Sigmoid colon (tissue), 7 donors: ENCODE results near the gene C2CD4C. TPM values are rescaled to one million over a fixed set of nuclear protein-coding genes. Genes with fewer than 3 reads are reported as not detected.

Source experiments
- DNase-seq: peaks from one replicate; pipeline ENCODE4 v3.0.0-alpha.2; 2019
- H3K27ac ChIP-seq, 4 donors: fragments of 200-600 bp; sonication (generic); one replicate each; pipeline ENCODE4 v1.5.1; 2016 to 2019; ENCODE audit warnings: mild to moderate bottlenecking in 1 of 4
- H3K27me3 ChIP-seq, 3 donors: fragments of 200-600 bp; sonication (generic); one replicate each; pipeline ENCODE4 v1.5.1; 2019; ENCODE audit warnings: mild to moderate bottlenecking in 1 of 3
- H3K36me3 ChIP-seq, 4 donors: fragments of 200-600 bp; sonication (generic); one replicate each; pipeline ENCODE4 v1.5.1; 2016 to 2019
- H3K4me1 ChIP-seq, 4 donors: fragments of 200-600 bp; sonication (generic); one replicate each; pipeline ENCODE4 v1.5.1; 2017 to 2019
- H3K4me3 ChIP-seq, 4 donors: fragments of 200-600 bp; sonication (generic); one replicate each; pipeline ENCODE4 v1.5.1; 2017 to 2019; ENCODE audit warnings: mild to moderate bottlenecking in 2 of 4, moderate library complexity in 1 of 4
- H3K9me3 ChIP-seq, 4 donors: fragments of 200-600 bp in 3 of 4; sonication (generic) in 3 of 4; one replicate each; pipeline versions ENCODE4 v1.5.1 to v1.6.1; 2013 to 2019
- CTCF ChIP-seq, 4 experiments: fragments of 450-650 bp in 3 of 4; fragments of 200-600 bp in 1 of 4; IDR thresholded peaks; one replicate each; pipeline ENCODE4 v1.5.1; 2016 to 2019; ENCODE audit warnings: antibody characterized with exemption in 4 of 4, mild to moderate bottlenecking in 3 of 4, moderate library complexity in 2 of 4
- EP300 ChIP-seq, 4 donors: sonication (generic); formaldehyde crosslinking; IDR thresholded peaks; one replicate each; pipeline ENCODE4 v1.6.1; 2017; ENCODE audit warnings: antibody characterized with exemption in 4 of 4
- POLR2A ChIP-seq, 2 donors: fragments of 450-650 bp; IDR thresholded peaks; one replicate each; pipeline ENCODE4 v1.6.1; 2016; ENCODE audit warnings: antibody characterized with exemption in 2 of 2, mild to moderate bottlenecking in 2 of 2, moderate library complexity in 2 of 2
- POLR2AphosphoS5 ChIP-seq, 4 donors: sonication (generic); formaldehyde crosslinking; IDR thresholded peaks; one replicate each; pipeline ENCODE4 v1.6.1; 2017; ENCODE audit warnings: antibody characterized with exemption in 4 of 4
- WGBS, 2 donors: extraction: QIAGEN DNeasy Blood & Tissue Kit; methylation state at CpG; one replicate each; pipeline ENCODE4 v1.1.7; 2013; 5-methylcytosine and 5-hydroxymethylcytosine counted together
- intact Hi-C: fragments of 100-400 bp; cut with DNase I; formaldehyde crosslinking; loops from one replicate; pipeline ENCODE4 v1.15.1; 2023
- polyA plus RNA-seq, 3 donors: library from polyadenylated mRNA; stranded (reverse); fragments of 200-250 nt; gene quantifications; one replicate each; pipeline ENCODE4 v1.2.3, GENCODE V29; 2013
- total RNA-seq, 4 donors: library from RNA; depleted of rRNA; stranded (reverse); fragments of >200 nt; gene quantifications; one replicate each; pipeline ENCODE4 v1.1.0, GENCODE V29; 2016
- donor health status: healthy with polysubstance abuse.
- donor health status: Bipolar disorder and iron deficiency.
- donor health status: healthy.

Gene C2CD4C
- total and polyA plus RNA-seq, 7 donors, result under 0.01 to 1.2 (median 0.76) TPM; not detected in 1

DNA sequence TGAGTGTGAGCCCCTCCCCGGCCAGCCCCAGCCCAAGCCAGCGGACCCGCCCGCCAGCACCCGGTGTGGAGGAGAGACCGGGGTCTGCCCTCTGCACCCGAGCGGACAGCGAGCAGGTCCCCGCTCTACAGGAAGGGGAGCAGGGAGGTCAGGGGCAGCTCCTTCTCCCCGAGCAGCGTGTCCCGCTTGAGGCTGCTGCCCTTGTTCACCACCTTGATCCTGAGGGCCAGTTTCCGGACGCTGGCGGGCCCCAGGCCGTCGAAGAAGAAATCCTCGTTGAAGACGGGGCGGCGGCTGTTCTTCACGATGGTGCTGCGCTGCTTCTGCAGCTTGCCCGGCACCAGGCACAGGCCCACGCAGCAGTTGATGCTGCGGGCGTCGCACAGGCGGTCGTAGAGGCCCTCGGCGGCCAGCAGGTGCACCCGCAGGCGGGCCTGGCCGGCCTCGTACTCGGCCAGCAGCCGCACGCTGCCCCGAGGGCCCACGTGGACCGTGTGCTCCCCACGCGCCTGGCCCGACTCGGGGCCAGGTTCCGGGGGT is 1.9 kb downstream of the C2CD4C start:
- Histone ChIP-seq H3K36me3 (no peaks in the 10 kb centered on the region), H3K4me3 (no peak overlapping the region), H3K27me3 (peaks cover 24 to 84% (median 76%) of the 10 kb centered on the region in 3 donors), H3K27ac (no peak overlapping the region), H3K9me3 (no peaks in the 10 kb centered on the region), H3K4me1 (peaks cover 0 to 26% (median 21%) of the 10 kb centered on the region in 4 donors)
- TF ChIP-seq POLR2AphosphoS5 (IDR thresholded peaks at IDR 0.05) (no peak), POLR2A (IDR thresholded peaks at IDR 0.05) (no peak), EP300 (IDR thresholded peaks at IDR 0.05) (no peak)
- intact Hi-C loops, result no loop called here
- 56 to 83% methylated on average over 48 of the region's 48 CpGs for WGBS, 2 donors
- no peak for DNase-seq

GRCh38 chr19:406135-406781 is 2.7 kb downstream of the C2CD4C start:
- Histone ChIP-seq H3K4me1 (peaks cover 0 to 31% (median 21%) of the 10 kb centered on the region in 4 donors), H3K27me3 (peaks cover 26 to 84% (median 77%) of the 10 kb centered on the region in 3 donors), H3K4me3 (no peak overlapping the region), H3K36me3 (no peaks in the 10 kb centered on the region), H3K9me3 (no peaks in the 10 kb centered on the region), H3K27ac (no peak overlapping the region)
- no peak for TF ChIP-seq POLR2A (IDR thresholded peaks at IDR 0.05)
- no peak for TF ChIP-seq POLR2AphosphoS5 (IDR thresholded peaks at IDR 0.05)
- TF ChIP-seq CTCF (IDR thresholded peaks at IDR 0.05), result no peak
- WGBS, 2 donors, result 44 to 60% methylated on average over 41 of the region's 41 CpGs
- intact Hi-C loops, result no loop called here
- no peak for DNase-seq

GRCh38 chr19:405121-405965 is 3.6 kb downstream of the C2CD4C start:
- no peak for TF ChIP-seq POLR2A (IDR thresholded peaks at IDR 0.05)
- TF ChIP-seq EP300 (IDR thresholded peaks at IDR 0.05), result no peak
- TF ChIP-seq POLR2AphosphoS5 (IDR thresholded peaks at IDR 0.05), result no peak
- TF ChIP-seq CTCF (IDR thresholded peaks at IDR 0.05), result no peak
- WGBS, 2 donors, result 9 to 31% methylated on average over 29 of the region's 29 CpGs
- peaks cover 26 to 85% (median 77%) of the 10 kb centered on the region in 3 donors for H3K27me3 ChIP-seq
- peaks cover 0 to 31% (median 21%) of the 10 kb centered on the region in 4 donors for H3K4me1 ChIP-seq
- DNase-seq, result no peak
- H3K36me3 ChIP-seq, result no peaks in the 10 kb centered on the region
- H3K4me3 ChIP-seq, result no peak overlapping the region
- no peaks in the 10 kb centered on the region for H3K9me3 ChIP-seq
- no peak overlapping the region for H3K27ac ChIP-seq
- intact Hi-C loops, result no loop called here

GRCh38 chr19:403221-404027 is 5.5 kb downstream of the C2CD4C start:
- no peak overlapping the region for H3K4me3 ChIP-seq
- H3K27me3 ChIP-seq, result peaks cover 19 to 77% (median 58%) of the 10 kb centered on the region in 3 donors
- intact Hi-C loops, result no loop called here
- no peaks in the 10 kb centered on the region for H3K36me3 ChIP-seq
- H3K27ac ChIP-seq, result no peak overlapping the region
- WGBS, 2 donors, result 57 to 80% methylated on average over 38 of the region's 38 CpGs
- no peaks in the 10 kb centered on the region for H3K9me3 ChIP-seq
- no peak for DNase-seq
- peaks cover 0 to 13% (median 5%) of the 10 kb centered on the region in 4 donors for H3K4me1 ChIP-seq
- TF ChIP-seq POLR2AphosphoS5 (IDR thresholded peaks at IDR 0.05), result no peak
- TF ChIP-seq POLR2A (IDR thresholded peaks at IDR 0.05), result no peak
- no peak for TF ChIP-seq EP300 (IDR thresholded peaks at IDR 0.05)
- no peak for TF ChIP-seq CTCF (IDR thresholded peaks at IDR 0.05)
